GM19372 (cell line): Measurements from ENCODE around the gene CCDC27.

ENCODE experiments used
- ATAC-seq: cut with Tn5 transposase; IDR thresholded peaks from one replicate; pipeline ENCODE4 v1.9.1; 2021; ENCODE audit warnings: mild to moderate bottlenecking, low read depth, moderate library complexity; ENCODE audit not compliant: unreplicated experiment

Gene CCDC27

DNA sequence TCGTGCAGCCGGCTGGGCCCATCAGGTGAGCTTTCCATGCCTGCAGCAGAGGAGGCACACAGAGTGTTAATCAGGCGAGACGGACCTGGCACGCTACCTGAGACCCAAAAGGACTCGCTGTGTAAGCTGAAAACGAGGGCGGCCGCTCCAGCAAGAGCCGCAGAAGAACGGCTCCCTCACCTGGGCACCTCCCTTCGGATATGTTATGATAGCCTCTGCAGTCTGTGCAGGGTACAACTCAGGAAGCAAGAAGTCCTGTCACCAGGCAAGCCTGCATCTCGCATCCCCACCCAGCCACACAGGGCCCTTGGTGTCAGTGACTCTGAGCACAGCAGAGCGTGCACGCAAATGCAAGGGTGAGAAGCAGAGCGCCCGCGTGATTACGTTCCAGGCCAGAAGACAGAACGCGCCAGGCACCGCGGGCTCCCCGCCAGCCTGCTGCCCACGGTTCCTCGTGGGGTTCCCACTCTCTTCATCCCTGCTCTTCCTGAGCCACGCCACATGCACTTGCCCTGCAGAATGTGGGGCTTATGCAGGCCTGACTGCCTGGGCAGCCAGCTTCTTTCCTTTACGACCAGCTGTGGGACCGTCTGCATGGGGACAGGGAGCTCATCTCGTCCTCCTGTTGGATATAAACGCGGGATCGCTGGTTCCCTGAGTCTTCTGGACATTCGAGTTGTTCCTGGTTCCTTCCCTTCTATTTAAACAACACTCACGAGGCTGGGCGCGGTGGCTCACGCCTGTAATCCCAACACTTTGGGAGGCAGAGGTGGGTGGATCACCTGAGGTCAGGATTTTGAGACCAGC, 64.3 kb downstream of the CCDC27 start:
- no peak for ATAC-seq

DNA sequence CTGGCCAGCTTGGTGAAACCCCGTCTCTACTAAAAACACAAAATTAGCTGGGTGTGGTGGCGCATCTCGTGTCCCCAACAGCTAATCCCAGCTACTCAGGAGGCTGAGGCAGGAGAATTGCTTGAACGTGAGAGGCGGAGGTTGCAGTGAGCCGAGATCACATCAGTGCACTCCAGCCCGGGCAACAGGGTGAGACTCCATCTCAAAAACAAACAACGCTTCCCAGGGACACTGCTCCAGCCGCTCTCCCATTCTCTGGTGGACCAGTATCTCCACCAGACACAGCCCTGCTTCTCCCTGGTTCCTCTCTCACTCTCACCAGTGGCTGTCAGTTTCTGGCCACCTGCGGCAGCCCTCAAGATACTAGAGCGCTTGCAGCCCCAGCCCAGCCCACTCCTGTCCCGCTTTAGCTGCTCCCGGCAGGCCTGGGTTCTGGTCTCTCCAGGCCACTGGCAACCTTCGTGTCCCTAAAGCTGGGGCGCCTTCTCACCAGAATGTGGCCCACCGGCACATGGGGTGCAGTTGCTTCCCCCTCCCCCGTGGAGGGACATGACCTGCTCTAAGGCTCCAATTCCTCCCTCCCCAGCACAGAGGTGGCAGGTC, 65.0 kb downstream of the CCDC27 start:
- ATAC-seq = no peak

- no peak for ATAC-seq
Observed at GRCh38 chr1:3817821-3818597, 65.8 kb downstream of the CCDC27 start.

DNA sequence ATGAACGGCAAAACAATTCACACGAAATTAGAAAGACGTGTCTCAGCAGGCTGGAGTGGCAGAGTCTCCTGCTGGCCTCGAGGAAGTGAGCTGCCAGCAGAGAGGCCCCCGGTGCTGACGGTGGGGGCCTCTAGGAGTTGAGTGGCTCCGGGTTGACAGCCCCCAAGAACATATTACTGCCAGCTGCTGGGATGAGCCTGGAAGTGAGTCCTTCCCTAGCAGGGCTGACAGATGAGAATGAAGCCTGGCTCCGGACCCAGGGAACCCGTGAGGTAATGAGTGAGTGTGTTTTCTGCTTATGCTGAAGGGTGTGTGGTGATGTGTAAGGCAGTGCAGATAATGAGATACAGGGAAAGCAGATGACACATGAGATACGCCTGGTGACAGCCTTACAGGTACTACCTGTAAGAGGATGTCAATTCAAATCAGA, 67.5 kb downstream of the CCDC27 start:
- no peak for ATAC-seq

- ATAC-seq = no peak
Observed at GRCh38 chr1:3820316-3820715, 68.1 kb downstream of the CCDC27 start.

DNA sequence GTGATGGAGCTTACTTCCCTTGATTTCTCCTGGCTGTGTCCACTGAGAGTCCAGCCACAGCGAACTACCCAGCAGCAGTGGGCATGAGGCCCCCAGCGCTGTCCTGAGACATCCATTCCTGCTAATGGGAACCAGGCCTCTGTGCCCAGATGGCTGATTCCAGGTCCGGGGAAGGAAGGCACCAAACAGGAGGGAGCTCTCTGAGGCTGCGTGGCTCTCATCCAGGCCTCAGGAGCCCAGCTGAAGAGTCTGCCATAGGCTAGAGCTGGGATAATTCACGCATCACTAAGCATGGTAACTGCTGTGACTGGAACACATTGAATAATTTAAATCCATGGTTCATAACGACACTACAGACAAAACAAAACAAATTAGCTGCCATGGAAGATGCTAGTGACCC, 68.8 kb downstream of the CCDC27 start:
- ATAC-seq = no peak
